Anterior cingulate cortex (tissue), 58 donors: ENCODE data around the gene PDE2A.

Experiments used
- DNase-seq, 58 donors: peaks; one replicate each; lab custom pipeline; 2025; lab: John Stamatoyannopoulos, UW

Gene PDE2A

DNA sequence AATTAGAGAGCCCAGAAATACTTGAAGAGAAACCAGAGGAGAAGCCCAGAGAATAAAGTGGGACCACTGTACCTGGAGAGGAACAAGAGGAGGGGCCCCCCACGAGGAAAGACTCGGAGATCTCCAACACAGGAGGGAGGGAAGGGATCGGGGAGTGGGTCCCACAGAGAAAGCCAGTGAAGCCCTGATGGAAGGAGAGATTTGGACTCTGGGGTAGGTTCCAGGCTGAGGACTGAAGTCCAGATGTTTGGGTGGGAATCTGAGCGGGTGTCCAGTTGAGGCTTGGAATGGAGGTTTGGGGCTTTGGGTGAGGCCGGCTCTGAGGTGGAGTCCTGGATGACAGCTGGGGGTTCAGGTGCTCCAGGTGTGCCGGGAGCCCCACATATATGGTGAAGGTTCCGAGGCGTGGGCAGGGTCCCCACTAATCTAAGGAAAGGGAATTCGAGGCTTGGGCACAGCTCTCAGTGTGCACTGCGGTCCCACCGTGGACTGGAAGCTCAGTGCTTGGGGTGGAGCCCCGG lies 32.6 kb downstream of the PDE2A start:
- no peak for DNase-seq

GRCh38 chr11:72639502-72640375 lies 34.5 kb downstream of the PDE2A start:
- DNase-seq, result no peak

DNA sequence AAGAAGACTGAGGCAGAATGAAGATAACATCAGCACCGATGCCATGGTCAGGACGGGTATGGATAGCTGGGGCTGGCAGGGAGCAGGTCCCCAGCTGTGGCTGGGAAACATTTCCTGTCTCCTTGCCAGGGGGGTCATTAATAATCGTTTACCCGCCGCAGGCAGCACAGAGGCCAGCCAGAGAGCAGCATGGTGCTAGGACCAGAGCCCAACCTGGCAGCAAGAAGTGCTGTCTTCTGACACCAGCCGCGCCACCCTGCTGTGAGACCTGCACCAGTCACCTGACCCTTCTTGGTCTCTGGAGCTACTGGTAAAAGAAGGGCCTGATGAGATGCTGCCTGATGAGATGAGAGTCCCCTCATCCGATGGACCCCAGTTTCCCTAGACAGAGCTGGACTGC lies 36.3 kb downstream of the PDE2A start:
- no peak for DNase-seq

DNA sequence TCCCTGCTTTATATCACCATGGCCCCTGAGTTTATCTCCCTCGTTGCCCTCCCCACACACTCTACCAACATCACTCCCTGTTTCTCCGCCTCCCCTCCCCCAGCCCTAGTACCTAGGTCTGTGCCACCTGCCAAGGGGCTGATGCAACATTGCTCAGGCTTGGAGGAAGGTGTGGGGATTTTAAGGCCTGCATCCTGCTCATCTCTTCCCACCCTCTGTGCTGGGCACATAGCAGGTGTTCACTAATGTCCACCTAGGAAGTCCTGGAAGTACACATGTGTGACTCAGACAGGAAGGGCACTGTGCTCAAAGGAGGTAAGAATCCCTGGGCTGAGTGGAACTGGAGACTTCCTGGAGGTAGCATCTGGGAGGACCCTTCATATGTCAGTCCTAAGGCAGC lies 37.0 kb downstream of the PDE2A start:
- no peak for DNase-seq

DNA sequence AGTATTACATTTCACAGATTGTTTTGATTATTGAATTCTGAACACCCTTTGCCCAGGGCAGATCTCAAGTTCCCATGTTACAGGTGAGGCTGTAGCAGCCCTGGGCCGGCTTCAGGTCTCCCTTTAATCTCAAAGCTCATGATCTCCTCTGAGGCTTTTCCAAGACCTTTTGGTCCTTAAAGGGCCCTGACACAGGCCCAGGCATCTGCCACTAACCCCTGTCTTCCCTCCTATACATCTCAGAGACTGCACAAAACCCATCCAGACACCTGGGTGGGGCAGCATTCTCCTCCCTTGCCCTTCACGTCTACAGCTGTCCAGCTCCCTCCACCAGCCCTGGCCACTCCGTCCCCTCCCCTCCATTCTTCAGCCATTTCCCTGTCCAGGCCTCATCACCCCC lies 37.8 kb downstream of the PDE2A start:
- DNase-seq, result no peak

DNA sequence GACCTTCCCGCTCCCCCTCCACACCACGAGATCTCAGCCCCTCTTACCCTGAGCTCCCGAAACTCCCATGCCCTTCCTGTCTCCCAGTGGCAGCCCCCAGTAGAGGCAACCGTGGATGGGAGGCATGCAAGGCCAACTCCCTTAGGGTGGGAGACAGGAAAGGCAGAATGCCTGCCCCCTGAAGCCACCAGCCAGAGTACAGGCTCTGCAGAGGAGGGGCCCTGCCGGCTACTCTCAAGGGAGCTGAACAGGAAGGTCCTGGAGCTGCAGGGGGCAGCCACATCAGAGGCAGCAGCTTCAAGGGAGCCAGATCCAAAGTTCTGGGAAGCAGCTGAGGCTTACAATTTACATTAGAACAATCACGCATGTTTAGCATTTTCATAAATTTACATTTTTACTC lies 38.3 kb downstream of the PDE2A start:
- no peak for DNase-seq

GRCh38 chr11:72635309-72635915 lies 38.8 kb downstream of the PDE2A start:
- peak in 3 of 58 donors; percentile 18 to 61 (median 21) for DNase-seq

DNA sequence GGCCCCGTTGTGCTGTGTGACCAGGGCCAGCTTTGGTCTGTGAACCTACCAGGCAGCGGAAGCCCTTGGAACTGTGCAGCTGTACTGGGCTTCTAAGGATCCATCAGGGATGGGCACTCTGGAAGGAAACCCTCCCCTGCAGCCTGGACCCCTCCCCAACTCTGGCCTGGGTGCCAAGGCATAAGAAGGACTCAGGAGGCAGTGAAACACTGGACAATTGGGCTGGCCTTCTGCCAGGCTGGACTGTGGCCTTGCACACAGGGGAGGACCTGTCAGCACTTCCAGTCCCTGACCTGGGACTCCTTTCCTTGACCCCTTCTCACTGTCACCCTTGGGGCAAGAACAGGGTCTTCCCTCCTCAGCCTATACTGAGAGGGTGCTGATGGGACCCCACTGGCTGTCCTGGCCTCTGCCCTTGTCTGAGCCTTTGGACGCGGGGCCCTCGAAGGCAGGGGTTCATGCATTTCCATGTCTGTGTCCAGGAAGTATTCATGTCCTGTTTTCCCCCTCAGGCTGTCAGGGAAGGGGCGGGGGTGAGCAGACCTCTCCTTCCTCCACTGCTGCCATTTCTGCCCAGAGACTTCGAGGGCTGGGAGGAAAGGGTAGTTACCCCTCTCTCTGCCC lies 39.6 kb downstream of the PDE2A start:
- peak in 1 of 58 donors; percentile 43 for DNase-seq

- no peak for DNase-seq
Observed at GRCh38 chr11:72634016-72634415, 40.2 kb downstream of the PDE2A start.

DNA sequence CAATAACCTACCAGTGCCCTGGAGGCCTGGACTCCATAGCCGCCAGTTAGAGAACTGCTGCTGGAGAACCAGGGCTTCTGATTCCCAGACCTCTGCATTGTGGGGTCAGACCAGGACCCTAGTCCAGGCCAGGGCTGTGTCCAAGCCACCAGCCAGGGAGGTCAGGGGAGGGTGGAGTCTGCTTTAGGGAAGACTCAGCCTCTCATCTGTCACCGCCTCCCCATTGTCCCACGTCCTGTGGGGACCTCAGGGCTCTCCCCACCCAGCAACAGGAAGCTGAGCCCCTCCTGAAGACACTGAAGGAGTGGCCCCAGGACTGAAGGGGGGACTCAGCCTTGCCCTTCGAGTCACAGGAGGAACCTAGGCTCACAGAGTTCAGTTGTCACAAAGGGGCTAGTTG lies 41.2 kb downstream of the PDE2A start:
- no peak for DNase-seq

DNA sequence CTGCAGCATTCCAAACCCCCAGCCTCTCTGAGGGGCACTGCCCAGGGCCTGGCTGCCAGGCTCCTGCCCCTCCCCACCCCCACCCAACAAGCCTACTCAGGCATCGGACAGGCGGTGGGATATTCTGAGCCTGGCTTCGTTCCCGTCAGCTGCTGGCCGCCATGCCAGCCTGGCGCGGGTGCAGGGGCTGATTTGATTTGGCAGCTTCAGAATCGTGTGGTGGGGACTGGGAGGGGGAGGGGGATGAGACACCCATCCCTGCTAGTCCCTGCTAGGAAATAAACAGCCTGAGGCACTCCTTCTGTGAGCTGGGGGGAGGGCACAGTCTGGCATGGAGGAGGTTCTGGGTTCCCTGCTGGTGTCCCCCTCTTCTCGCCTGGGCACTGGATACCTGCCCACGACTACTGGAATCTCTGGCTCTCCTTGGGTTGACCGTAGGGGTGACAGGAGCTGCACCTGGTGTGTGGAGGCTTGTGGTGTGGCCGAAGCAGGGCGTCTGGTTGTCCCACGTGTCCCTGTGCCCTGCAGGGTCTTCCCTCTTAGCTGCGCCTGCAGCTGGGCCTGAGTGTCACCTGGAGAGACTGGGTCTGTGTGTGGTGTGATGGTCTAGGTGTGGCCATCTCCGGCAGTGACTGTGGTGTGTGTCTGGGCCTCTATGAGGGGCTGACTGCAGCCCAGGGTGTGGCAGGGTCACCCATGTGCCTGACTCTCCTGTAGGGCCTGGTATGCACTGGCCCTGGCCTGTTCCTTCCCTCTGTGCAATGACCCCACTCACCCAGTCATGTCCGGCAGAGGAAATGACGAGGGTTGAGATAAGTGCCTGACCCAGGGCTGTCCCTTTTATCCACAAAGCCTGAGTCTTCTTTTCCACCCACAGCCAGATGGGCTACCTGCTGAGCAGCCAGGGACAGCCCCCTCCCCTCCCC lies 42.2 kb downstream of the PDE2A start:
- DNase-seq, result peak in 57 of 58 donors; percentile 17 to 87 (median 64)

- DNase-seq, result peak in 17 of 58 donors; percentile 14 to 68 (median 41)
Observed at GRCh38 chr11:72630104-72630852, 43.9 kb downstream of the PDE2A start.

DNA sequence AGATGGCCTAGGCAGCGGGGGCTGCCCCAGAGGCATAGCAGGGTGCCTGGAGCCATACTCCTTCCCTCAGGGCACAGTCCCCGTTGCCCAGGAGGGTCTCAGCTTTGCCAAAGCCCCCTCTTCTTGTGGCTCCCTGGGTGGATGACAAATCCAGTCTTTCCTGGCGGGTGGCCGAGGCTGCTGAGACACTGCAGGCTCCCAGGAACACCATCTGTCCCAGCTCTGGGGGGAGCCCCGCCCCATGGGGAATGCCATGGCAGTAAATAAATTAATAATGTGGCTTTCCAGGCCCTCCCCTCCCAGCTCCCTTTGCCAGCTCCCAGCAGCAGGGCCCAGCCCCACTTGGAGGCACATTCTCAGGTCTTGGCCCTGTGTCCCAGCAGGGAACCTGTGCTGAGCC lies 45.0 kb downstream of the PDE2A start:
- DNase-seq, result peak in 50 of 58 donors; percentile 16 to 83 (median 59)

DNA sequence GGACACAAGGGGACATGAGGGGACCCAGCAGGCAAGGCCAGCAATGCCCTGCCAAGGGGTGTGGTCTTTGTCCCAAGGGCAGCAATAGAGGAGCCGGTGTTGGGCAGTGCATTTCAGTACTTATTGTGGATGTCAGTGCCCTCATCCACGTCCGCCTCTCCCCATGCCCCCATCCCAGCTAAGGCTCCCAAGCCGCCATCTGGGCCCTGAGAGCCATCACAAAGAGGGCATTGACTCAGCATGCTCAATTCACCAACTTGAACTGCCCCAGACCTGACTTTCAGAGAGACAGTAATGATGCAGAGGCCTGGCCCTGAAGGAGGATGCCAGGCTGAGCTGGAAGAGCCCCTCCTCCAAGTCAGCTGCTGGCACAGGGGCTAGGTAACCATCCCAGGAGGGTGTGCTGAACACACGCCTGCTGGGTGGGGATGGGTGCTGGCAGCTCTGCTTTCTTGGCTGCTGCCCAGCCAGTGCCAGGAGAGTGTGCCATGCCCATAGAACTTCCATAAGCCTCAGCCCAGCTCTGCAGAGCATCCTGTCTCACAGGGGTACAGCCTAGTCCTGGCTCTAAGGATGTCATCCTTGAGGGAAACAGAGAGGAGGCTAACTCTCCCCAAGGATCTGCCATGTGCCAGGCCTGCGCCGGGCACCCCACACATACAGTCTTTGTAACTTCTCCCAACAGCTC lies 46.5 kb downstream of the PDE2A start:
- peak in 47 of 58 donors; percentile 25 to 80 (median 62) for DNase-seq

GRCh38 chr11:72626414-72626936 lies 47.7 kb downstream of the PDE2A start:
- peak in 5 of 58 donors; percentile 17 to 34 (median 26) for DNase-seq

GRCh38 chr11:72625691-72626413 lies 48.4 kb downstream of the PDE2A start:
- DNase-seq, result peak in 1 of 58 donors; percentile 27

DNA sequence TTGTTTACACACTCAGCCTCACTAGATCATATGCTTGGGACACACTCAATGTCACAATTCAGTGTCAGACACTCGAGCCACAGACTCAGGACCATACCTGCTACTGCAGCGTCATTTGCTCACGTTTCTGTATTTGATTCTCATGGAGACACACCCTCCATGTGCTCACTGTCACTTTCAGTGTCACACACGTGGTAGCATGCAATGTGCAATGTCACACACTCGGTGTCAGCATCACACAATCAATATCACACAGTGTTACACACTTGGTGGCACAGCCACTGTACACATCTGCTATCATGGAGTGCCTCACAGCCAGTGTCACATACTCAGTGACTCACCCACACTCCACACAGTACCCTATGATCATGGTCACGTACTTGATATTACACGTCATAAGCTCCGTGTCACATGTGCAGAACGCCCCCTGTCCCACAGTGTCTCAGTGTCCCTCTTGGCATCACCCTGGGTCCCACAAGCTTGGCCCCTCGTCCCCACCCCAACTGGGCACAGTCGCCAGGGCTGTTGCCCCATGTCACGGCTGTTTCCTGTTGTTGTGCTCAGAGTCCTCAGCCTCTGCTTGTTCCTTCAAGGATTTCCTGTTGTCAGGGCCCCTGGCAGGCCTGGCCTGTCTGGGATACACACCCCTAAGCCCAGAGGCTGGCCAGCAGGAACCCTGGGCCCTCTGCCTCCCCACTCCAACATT lies 49.6 kb downstream of the PDE2A start:
- DNase-seq, result no peak
